K562 (cell line): ENCODE results near the gene STARD3NL. TPM values are rescaled to one million over a fixed set of nuclear protein-coding genes. Genes with fewer than 3 reads are reported as not detected.

Experiments used
- ATAC-seq: fragments of 200-7000 bp; cut with Tn5 transposase; 3 replicates; pipeline ENCODE4 v1.9.1; 2020; ENCODE audit warnings: moderate library complexity
- BruUV-seq: library from RNA; stranded (reverse); fragments of 400-500 nt; replicated peaks from 2 replicates; lab custom pipeline; 2021; lab: Mats Ljungman, UMichigan
- CTCF ChIA-PET: fragments of 300-600 bp; formaldehyde crosslinking; extraction: SDS; loops from one replicate; lab custom pipeline; 2021; ENCODE audit warnings: low intra/inter-chr PET ratio; lab: Yijun Ruan, JAX
- POLR2A ChIA-PET: fragments of 300-600, 350-650 bp; sonication (Branson Sonifier 250); formaldehyde crosslinking; extraction: SDS; loops from one replicate; lab custom pipeline; 2021; ENCODE audit warnings: antibody characterized with exemption, inconsistent platforms; lab: Yijun Ruan, JAX
- DNase-seq, 4 experiments: peaks; one replicate each; pipeline versions ENCODE4 v3.0.0 to v3.0.0-alpha.2; 2011 to 2018; ENCODE audit warnings: low spot score in 3 of 4, mixed read lengths in 3 of 4; ENCODE audit errors: extremely low read depth in 1 of 4
- FAIRE-seq: peaks from 2 replicates; lab custom pipeline; 2011; peaks lifted over from hg19 to GRCh38; lab: Jason Lieb, UNC
- H2AFZ ChIP-seq: 2 replicates; pipeline ENCODE4 v1.6.0; 2011; ENCODE audit warnings: low read depth, low read length, control low read depth, inconsistent platforms
- H3K27ac ChIP-seq: fragments of 200-600 bp; 3 replicates; pipeline ENCODE4 v1.8.0; 2011; ENCODE audit warnings: low read depth, mild to moderate bottlenecking, control low read depth, inconsistent platforms, low read length, moderate library complexity, mixed read lengths; ENCODE audit errors: extremely low read depth
- H3K27me3 ChIP-seq, 2 experiments: fragments of 300-600 bp in 1 of 2; 2 replicates in 1 of 2; 3 replicates in 1 of 2; pipeline versions ENCODE4 v1.6.0 to v1.8.0; 2011; ENCODE audit warnings: inconsistent platforms in 2 of 2, low read length in 2 of 2, mild to moderate bottlenecking in 1 of 2, mixed read lengths in 1 of 2, moderate library complexity in 1 of 2; ENCODE audit not compliant: control insufficient read depth in 2 of 2, insufficient read depth in 2 of 2
- H3K36me3 ChIP-seq: fragments of 300-600 bp; 3 replicates; pipeline ENCODE4 v1.8.0; 2011; ENCODE audit warnings: mild to moderate bottlenecking, low read length, inconsistent platforms; ENCODE audit not compliant: control insufficient read depth, insufficient read depth
- H3K4me1 ChIP-seq, 2 experiments: fragments of 200-600 bp in 1 of 2; replicated peaks in 1 of 2; 2 replicates in 1 of 2; 3 replicates in 1 of 2; pipeline versions ENCODE4 v1.5.1 to v1.8.0; 2011; ENCODE audit warnings: inconsistent platforms in 2 of 2, low read length in 2 of 2, mild to moderate bottlenecking in 1 of 2, mixed read lengths in 1 of 2, moderate library complexity in 1 of 2; ENCODE audit not compliant: control insufficient read depth in 2 of 2, insufficient read depth in 2 of 2
- H3K4me2 ChIP-seq: 2 replicates; pipeline ENCODE4 v1.6.1; 2011; ENCODE audit warnings: low read length, control low read depth, inconsistent platforms, mixed read lengths; ENCODE audit not compliant: insufficient read depth
- H3K4me3 ChIP-seq: fragments of 200-600 bp; sonication (generic), shearing (Covaris generic); 2 replicates; pipeline ENCODE4 v1.5.1; 2016; ENCODE audit warnings: control low read depth, inconsistent platforms
- H3K79me2 ChIP-seq: fragments of 200-600 bp; 3 replicates; pipeline ENCODE4 v1.8.0; 2011; ENCODE audit warnings: low read length, inconsistent platforms; ENCODE audit not compliant: control insufficient read depth, insufficient read depth
- H3K9ac ChIP-seq, 2 experiments: 2 replicates each; pipeline versions ENCODE4 v1.6.0 to v1.6.1; 2011; ENCODE audit warnings: low read depth in 2 of 2, low read length in 2 of 2, control low read depth in 1 of 2, inconsistent platforms in 1 of 2, mild to moderate bottlenecking in 1 of 2, mixed read lengths in 1 of 2; ENCODE audit not compliant: insufficient read depth in 1 of 2
- H3K9me1 ChIP-seq: one replicate; pipeline ENCODE4 v1.6.0; 2011; ENCODE audit warnings: inconsistent platforms, mild to moderate bottlenecking, low read length, moderate library complexity; ENCODE audit not compliant: control insufficient read depth, insufficient read depth
- H3K9me3 ChIP-seq: replicated peaks from 2 replicates; pipeline ENCODE4 v1.5.1; 2011; ENCODE audit warnings: low read depth, low read length, inconsistent platforms; ENCODE audit not compliant: control insufficient read depth, insufficient read depth
- H4K20me1 ChIP-seq: replicated peaks from 2 replicates; pipeline ENCODE4 v1.6.1; 2011; ENCODE audit warnings: low read length, inconsistent platforms, mixed read lengths; ENCODE audit not compliant: control insufficient read depth, insufficient read depth
- ARID1B ChIP-seq: fragments of 450-650 bp; IDR thresholded peaks from 2 replicates; pipeline ENCODE4 v1.6.1; 2016; ENCODE audit warnings: antibody characterized with exemption, mild to moderate bottlenecking, inconsistent platforms
- ARID2 ChIP-seq: fragments of 450-650 bp; IDR thresholded peaks from 2 replicates; pipeline ENCODE4 v1.6.1; 2017; ENCODE audit warnings: antibody characterized with exemption, mild to moderate bottlenecking
- CTCF ChIP-seq, 3 experiments: IDR thresholded peaks in 2 of 3; conservative IDR thresholded peaks in 1 of 3; 2 replicates each; pipeline ENCODE4 v1.5.1; 2011 to 2012; ENCODE audit warnings: low read length in 3 of 3, mild to moderate bottlenecking in 3 of 3, control low read depth in 2 of 3, improper control_type of control experiment in 1 of 3, inconsistent platforms in 1 of 3, low read depth in 1 of 3, mixed read lengths in 1 of 3, moderate library complexity in 1 of 3; ENCODE audit not compliant: insufficient read depth in 2 of 3
- DEAF1 ChIP-seq: fragments of 450-650 bp; formaldehyde crosslinking; IDR thresholded peaks from 2 replicates; pipeline ENCODE4 v1.4.0; 2020; ENCODE audit warnings: mild to moderate bottlenecking, moderate library complexity
- ELF1 ChIP-seq: fragments of 200-800 bp; sonication (Bioruptor generic); IDR thresholded peaks from 2 replicates; pipeline ENCODE4 v1.6.1; 2016; ENCODE audit warnings: missing genetic modification characterization, missing compliant biosample characterization
- FOXA3 ChIP-seq, 2 experiments: fragments of 450-650 bp in 1 of 2; sonication (generic) in 1 of 2; formaldehyde crosslinking; IDR thresholded peaks in 1 of 2; conservative IDR thresholded peaks in 1 of 2; 2 replicates each; pipeline versions ENCODE4 v1.4.0 to v1.8.0; 2020 to 2022; ENCODE audit warnings: mild to moderate bottlenecking in 2 of 2, missing genetic modification reagents in 1 of 2
- FOXK2 ChIP-seq, 2 experiments: fragments of 450-650 bp; IDR thresholded peaks in 1 of 2; conservative IDR thresholded peaks in 1 of 2; 2 replicates each; pipeline ENCODE4 v1.6.1; 2016; ENCODE audit warnings: low read depth in 2 of 2, mild to moderate bottlenecking in 1 of 2
- HBP1 ChIP-seq: fragments of 450-650 bp; formaldehyde crosslinking; IDR thresholded peaks from 2 replicates; pipeline ENCODE4 v1.4.0; 2022; ENCODE audit warnings: missing genetic modification characterization
- MYNN ChIP-seq, 2 experiments: sonication (generic); formaldehyde crosslinking in 1 of 2; IDR thresholded peaks; 2 replicates each; pipeline versions ENCODE4 v1.5.0 to v1.6.1; 2016 to 2020; ENCODE audit warnings: antibody characterized with exemption in 1 of 2, missing genetic modification reagents in 1 of 2
- NR2C1 ChIP-seq, 2 experiments: fragments of 450-650 bp; IDR thresholded peaks; 2 replicates each; pipeline ENCODE4 v1.6.1; 2017; ENCODE audit warnings: mild to moderate bottlenecking in 2 of 2, antibody characterized with exemption in 1 of 2, inconsistent platforms in 1 of 2, missing compliant biosample characterization in 1 of 2, missing genetic modification characterization in 1 of 2
- RAD21 ChIP-seq, 2 experiments: fragments of 250-450 bp in 1 of 2; fragments of 450-650 bp in 1 of 2; sonication (Bioruptor Pico) in 1 of 2; formaldehyde crosslinking in 1 of 2; IDR thresholded peaks in 1 of 2; conservative IDR thresholded peaks in 1 of 2; 2 replicates each; pipeline versions ENCODE4 v1.4.0 to v1.8.0; 2020 to 2022; ENCODE audit warnings: mild to moderate bottlenecking in 2 of 2, moderate library complexity in 1 of 2
- SMC3 ChIP-seq: conservative IDR thresholded peaks from 2 replicates; pipeline ENCODE4 v1.6.1; 2011; ENCODE audit warnings: low read depth, low read length, improper control_type of control experiment; ENCODE audit not compliant: insufficient read depth
- SRF ChIP-seq, 2 experiments: fragments of 250-450, 450-650 bp in 1 of 2; sonication (Bioruptor Pico) in 1 of 2; sonication (generic) in 1 of 2; formaldehyde crosslinking; IDR thresholded peaks; 2 replicates each; pipeline versions ENCODE4 v1.5.0 to v1.5.1; 2020 to 2022; ENCODE audit warnings: mild to moderate bottlenecking in 1 of 2, missing genetic modification reagents in 1 of 2
- TFAM ChIP-seq: fragments of 250-450 bp; sonication (Bioruptor Pico); conservative IDR thresholded peaks from 2 replicates; pipeline ENCODE4 v1.5.0; 2021; ENCODE audit warnings: mild to moderate bottlenecking, moderate library complexity
- ZBTB8A ChIP-seq: fragments of 450-650 bp; IDR thresholded peaks from 2 replicates; pipeline ENCODE4 v1.6.1; 2018; ENCODE audit warnings: mild to moderate bottlenecking, moderate library complexity; ENCODE audit not compliant: partially characterized antibody
- WGBS: fragments of 100-300 bp; shearing (Covaris generic); methylation state at CpG from one replicate; pipeline ENCODE4 v1.1.6; 2016; ENCODE audit warnings: low coverage, mixed read lengths; ENCODE audit not compliant: insufficient coverage; ENCODE audit errors: missing lambda C conversion rate; 5-methylcytosine and 5-hydroxymethylcytosine counted together
- in situ Hi-C: fragments of 300-500 bp; cut with MboI; formaldehyde crosslinking; loops from 4 replicates; pipeline ENCODE4 v1.15.0; 2018; ENCODE audit warnings: inconsistent platforms, mixed read lengths
- intact Hi-C: fragments of 100-400 bp; cut with micrococcal nuclease; formaldehyde crosslinking; loops from 2 replicates; pipeline ENCODE4 v1.14.2; 2022
- polyA plus RNA-seq, 8 experiments: library from polyadenylated mRNA; depleted of rRNA in 4 of 8; stranded (reverse) in 5 of 8; unstranded in 3 of 8; fragments of >200 nt; fragmentation: Nextera tagmentation in 2 of 8; fragmentation: Illumina TruSeq in 1 of 8; extraction: Ambion mirVana in 2 of 8; extraction: Trizol in 1 of 8; gene quantifications; 2 replicates each; pipeline versions ENCODE4 v1.2.1 to v1.2.3, GENCODE V29; 2011 to 2014; ENCODE audit warnings: inconsistent platforms in 1 of 8, missing spikeins in 1 of 8
- total RNA-seq, 7 experiments: library from RNA; depleted of rRNA in 6 of 7; stranded (reverse); fragments of >200 nt in 6 of 7; fragmentation: Illumina TruSeq in 2 of 7; extraction: Trizol in 2 of 7; gene quantifications; 2 replicates each; pipeline versions ENCODE4 v1.2.1 to v1.2.3, GENCODE V29; 2011 to 2021; ENCODE audit warnings: low replicate concordance in 1 of 7

Gene STARD3NL
- total and polyA plus RNA-seq, 9 of the 15 experiments (the other 6 are each of a cell fraction or from before 2014, with no cell fraction given), result 42.2 to 90.0 (median 57.6) TPM

- Histone ChIP-seq H3K4me3 (no peak overlapping the region), H4K20me1 (no peaks in the 10 kb centered on the region), H2AFZ (no peak overlapping the region), H3K9me1 (no peaks in the 10 kb centered on the region), H3K9ac (no peak overlapping the region), H3K36me3 (peaks cover 39% of the 10 kb centered on the region; the same call in 2 of the 3 replicates), H3K27me3 (no peaks in the 10 kb centered on the region), H3K4me2 (no peak overlapping the region), H3K27ac (no peak overlapping the region), H3K79me2 (no peaks in the 10 kb centered on the region), H3K4me1 (no peaks in the 10 kb centered on the region), H3K9me3 (no peaks in the 10 kb centered on the region)
- peak; percentile 88 for ATAC-seq
- ChIA-PET POLR2A (no interaction called here), CTCF (interaction anchor here (3.4 to 3.8 kb wide), 2 partner anchors 115 to 321 kb away, joined by 31 to 63 read pairs; no protein-coding TSS in a partner anchor)
- in situ Hi-C loops, result loop anchor here (5.0 kb wide), 3 partner anchors 115 to 320 kb away; no protein-coding TSS in a partner anchor
- BruUV-seq, result no TSS peak
- DNase-seq, result peak; percentile 54 to 73 (median 65)
- FAIRE-seq, result peak; percentile 93
- intact Hi-C loops, result loop anchor here (1.0 to 2.0 kb wide), 3 partner anchors 96 to 322 kb away; no protein-coding TSS in a partner anchor
- 56% methylated on average over 5 of the region's 5 CpGs for WGBS
- TF ChIP-seq ARID1B (no peak), TFAM (CRISPR knock-in tag) (no peak), SMC3 (peak; percentile 80), FOXK2 (conservative IDR thresholded peaks at IDR 0.05 in 1 of 2, IDR thresholded peaks at IDR 0.05 in 1 of 2; ENCODE audit: low read depth in 2 of 2) (peak; percentile 97 to 98), FOXA3 (CRISPR knock-in tag; conservative IDR thresholded peaks at IDR 0.05 in 1 of 2, IDR thresholded peaks at IDR 0.05 in 1 of 2) (peak; percentile 83 to 86), NR2C1 (IDR thresholded peaks at IDR 0.05) (no peak), NR2C1 (tag; IDR thresholded peaks at IDR 0.05) (no peak), RAD21 (CRISPR knock-in tag; conservative IDR thresholded peaks at IDR 0.05 in 1 of 2, IDR thresholded peaks at IDR 0.05 in 1 of 2) (peak; percentile 87 to 92), CTCF (IDR thresholded peaks at IDR 0.05 in 2 of 3, conservative IDR thresholded peaks at IDR 0.05 in 1 of 3; ENCODE audit: insufficient read depth in 2 of 3, low read depth in 1 of 3, low read length in 3 of 3) (peak; percentile 79 to 90 (median 82)), MYNN (IDR thresholded peaks at IDR 0.05) (no peak), MYNN (CRISPR knock-in tag; IDR thresholded peaks at IDR 0.05) (no peak), ARID2 (peak; percentile 64; the same call in 1 of the 2 replicates), HBP1 (CRISPR knock-in tag) (no peak), SRF (CRISPR knock-in tag; IDR thresholded peaks at IDR 0.05) (0 out of 4 replicates have a peak, but pooled peaks of 1 of the 2 experiments have one; percentile 30), ELF1 (tag) (0 out of 2 replicates have a peak, but pooled peaks have one; percentile 18), ZBTB8A (no peak), DEAF1 (CRISPR knock-in tag) (peak; percentile 78)
Measured at GRCh38 chr7:38222481-38223096, 44.5 kb downstream of the STARD3NL start.
